Measurements from ENCODE around the gene SLC25A28.
"Not testable (repeated sequence)": the region's sequence is repeated elsewhere in the genome, so short reads cannot be mapped to it uniquely, and the experiment has no call there.

DNA sequence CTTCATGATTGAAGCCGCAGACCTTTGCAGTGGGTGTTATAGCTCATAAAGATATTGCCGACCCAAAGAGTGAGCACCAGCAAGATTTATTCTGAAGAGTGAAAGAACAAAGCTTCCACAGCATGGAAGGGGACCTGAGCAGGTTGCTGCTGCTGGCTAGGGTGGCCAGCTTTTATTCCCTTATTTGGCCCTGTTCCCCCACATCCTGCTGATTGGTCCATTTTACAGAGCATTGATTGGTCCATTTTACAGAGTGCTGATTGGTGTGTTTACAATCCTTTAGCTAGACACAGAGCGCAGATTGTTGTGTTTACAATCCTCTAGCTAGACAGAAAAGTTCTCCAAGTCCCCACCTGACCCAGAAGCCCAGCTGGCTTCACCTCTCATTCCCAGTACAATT, 4.9 kb upstream of the SLC25A28 start:
- TF ChIP-seq, protein P1, sequence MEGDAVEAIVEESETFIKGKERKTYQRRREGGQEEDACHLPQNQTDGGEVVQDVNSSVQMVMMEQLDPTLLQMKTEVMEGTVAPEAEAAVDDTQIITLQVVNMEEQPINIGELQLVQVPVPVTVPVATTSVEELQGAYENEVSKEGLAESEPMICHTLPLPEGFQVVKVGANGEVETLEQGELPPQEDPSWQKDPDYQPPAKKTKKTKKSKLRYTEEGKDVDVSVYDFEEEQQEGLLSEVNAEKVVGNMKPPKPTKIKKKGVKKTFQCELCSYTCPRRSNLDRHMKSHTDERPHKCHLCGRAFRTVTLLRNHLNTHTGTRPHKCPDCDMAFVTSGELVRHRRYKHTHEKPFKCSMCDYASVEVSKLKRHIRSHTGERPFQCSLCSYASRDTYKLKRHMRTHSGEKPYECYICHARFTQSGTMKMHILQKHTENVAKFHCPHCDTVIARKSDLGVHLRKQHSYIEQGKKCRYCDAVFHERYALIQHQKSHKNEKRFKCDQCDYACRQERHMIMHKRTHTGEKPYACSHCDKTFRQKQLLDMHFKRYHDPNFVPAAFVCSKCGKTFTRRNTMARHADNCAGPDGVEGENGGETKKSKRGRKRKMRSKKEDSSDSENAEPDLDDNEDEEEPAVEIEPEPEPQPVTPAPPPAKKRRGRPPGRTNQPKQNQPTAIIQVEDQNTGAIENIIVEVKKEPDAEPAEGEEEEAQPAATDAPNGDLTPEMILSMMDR (IDR thresholded peaks at IDR 0.05): not testable (repeated sequence)
- TF ChIP-seq POLR2A (IDR thresholded peaks at IDR 0.05): not testable (repeated sequence)

All from transverse colon (tissue), 3 donors.